Stomach (tissue), 9 donors: ENCODE results near the gene ZNF469. TPM values are rescaled to one million over a fixed set of nuclear protein-coding genes. Genes with fewer than 3 reads are reported as not detected.

Source experiments
- DNase-seq, 2 donors: peaks; one replicate each; pipeline versions ENCODE4 v3.0.0 to v3.0.0-alpha.2; 2013 to 2019
- H3K27ac ChIP-seq, 5 donors: fragments of 200-600 bp in 4 of 5; sonication (generic) in 4 of 5; one replicate each; pipeline ENCODE4 v1.5.1; 2013 to 2019; ENCODE audit warnings: mild to moderate bottlenecking in 1 of 5, moderate library complexity in 1 of 5
- H3K27me3 ChIP-seq, 3 donors: fragments of 200-600 bp; sonication (generic); one replicate each; pipeline ENCODE4 v1.5.1; 2017 to 2019; ENCODE audit warnings: mixed run types in 1 of 3
- H3K36me3 ChIP-seq, 4 donors: fragments of 200-600 bp; sonication (generic); 1 replicate in 3 of 4; 2 replicates in 1 of 4; pipeline ENCODE4 v1.5.1; 2016 to 2019
- H3K4me1 ChIP-seq, 4 donors: fragments of 200-600 bp; sonication (generic); one replicate each; pipeline ENCODE4 v1.5.1; 2016 to 2019
- H3K4me3 ChIP-seq, 4 donors: fragments of 200-600 bp; sonication (generic) in 3 of 4; one replicate each; pipeline ENCODE4 v1.5.1; 2016 to 2019; ENCODE audit warnings: mild to moderate bottlenecking in 1 of 4
- H3K9me3 ChIP-seq, 4 donors: fragments of 200-600 bp; sonication (generic); one replicate each; pipeline ENCODE4 v1.5.1; 2016 to 2019
- EP300 ChIP-seq: sonication (generic); formaldehyde crosslinking; IDR thresholded peaks from one replicate; pipeline ENCODE4 v1.6.1; 2017; ENCODE audit warnings: antibody characterized with exemption
- POLR2A ChIP-seq, 4 donors: fragments of 450-650 bp; IDR thresholded peaks; one replicate each; pipeline ENCODE4 v1.6.1; 2016; ENCODE audit warnings: antibody characterized with exemption in 4 of 4, control low read depth in 2 of 4, mild to moderate bottlenecking in 1 of 4, moderate library complexity in 1 of 4
- POLR2AphosphoS5 ChIP-seq, 3 donors: sonication (generic); formaldehyde crosslinking; IDR thresholded peaks; one replicate each; pipeline ENCODE4 v1.6.1; 2016; ENCODE audit warnings: antibody characterized with exemption in 3 of 3
- WGBS, 5 donors: extraction: QIAGEN DNeasy Blood & Tissue Kit in 3 of 5; methylation state at CpG; one replicate each; pipeline versions ENCODE4 v1.1.5 to v1.1.7; 2013 to 2018; 5-methylcytosine and 5-hydroxymethylcytosine counted together
- intact Hi-C: fragments of 100-400 bp; cut with DNase I; formaldehyde crosslinking; loops from one replicate; pipeline ENCODE4 v1.15.1; 2023; ENCODE audit warnings: low total_unique reads
- polyA plus RNA-seq, 3 donors: library from polyadenylated mRNA; stranded (reverse); fragments of 200-250 nt; gene quantifications; one replicate each; pipeline ENCODE4 v1.2.3, GENCODE V29; 2013
- total RNA-seq, 5 donors: library from RNA; depleted of rRNA; stranded (reverse); fragments of >200 nt; gene quantifications; one replicate each; pipeline versions ENCODE4 v1.1.0 to v1.2.3, GENCODE V29; 2014 to 2016
- TF ChIP-seq, protein P1 (sequence below), 7 experiments: fragments of 450-650 bp in 4 of 7; fragments of 200-600 bp in 3 of 7; sonication (generic) in 3 of 7; IDR thresholded peaks; one replicate each; pipeline ENCODE4 v1.5.1; 2016 to 2019; ENCODE audit warnings: antibody characterized with exemption in 7 of 7, control low read depth in 2 of 7, mild to moderate bottlenecking in 1 of 7
- donor health status: healthy with polysubstance abuse.
- donor health status: Bipolar disorder and iron deficiency.
- donor health status: healthy.

ZNF469 gene
- total and polyA plus RNA-seq, 8 donors, result under 0.01 to 6.2 (median 0.24) TPM

GRCh38 chr16:88430524-88431446 is 48.0 kb downstream of the ZNF469 start:
- H3K9me3 ChIP-seq, result no peaks in the 10 kb centered on the region
- intact Hi-C loops, result loop anchor here (10.0 kb wide), 1 partner anchor 236 kb away; no protein-coding TSS in a partner anchor
- TF ChIP-seq, protein P1, sequence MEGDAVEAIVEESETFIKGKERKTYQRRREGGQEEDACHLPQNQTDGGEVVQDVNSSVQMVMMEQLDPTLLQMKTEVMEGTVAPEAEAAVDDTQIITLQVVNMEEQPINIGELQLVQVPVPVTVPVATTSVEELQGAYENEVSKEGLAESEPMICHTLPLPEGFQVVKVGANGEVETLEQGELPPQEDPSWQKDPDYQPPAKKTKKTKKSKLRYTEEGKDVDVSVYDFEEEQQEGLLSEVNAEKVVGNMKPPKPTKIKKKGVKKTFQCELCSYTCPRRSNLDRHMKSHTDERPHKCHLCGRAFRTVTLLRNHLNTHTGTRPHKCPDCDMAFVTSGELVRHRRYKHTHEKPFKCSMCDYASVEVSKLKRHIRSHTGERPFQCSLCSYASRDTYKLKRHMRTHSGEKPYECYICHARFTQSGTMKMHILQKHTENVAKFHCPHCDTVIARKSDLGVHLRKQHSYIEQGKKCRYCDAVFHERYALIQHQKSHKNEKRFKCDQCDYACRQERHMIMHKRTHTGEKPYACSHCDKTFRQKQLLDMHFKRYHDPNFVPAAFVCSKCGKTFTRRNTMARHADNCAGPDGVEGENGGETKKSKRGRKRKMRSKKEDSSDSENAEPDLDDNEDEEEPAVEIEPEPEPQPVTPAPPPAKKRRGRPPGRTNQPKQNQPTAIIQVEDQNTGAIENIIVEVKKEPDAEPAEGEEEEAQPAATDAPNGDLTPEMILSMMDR (IDR thresholded peaks at IDR 0.05), result no peak
- TF ChIP-seq POLR2AphosphoS5 (IDR thresholded peaks at IDR 0.05) (no peak), EP300 (no peak), POLR2A (IDR thresholded peaks at IDR 0.05) (no peak)
- H3K27ac ChIP-seq, result peak overlapping the region; percentile 17 to 75 (median 51)
- H3K36me3 ChIP-seq, result no peaks in the 10 kb centered on the region
- peaks cover 15 to 23% (median 20%) of the 10 kb centered on the region in 4 donors for H3K4me1 ChIP-seq
- 4 to 18% (median 16%) methylated on average over 21 to 80 of the region's 80 CpGs for WGBS, 5 donors
- peak in 1 of 2 donors; percentile 61 for DNase-seq
- peak overlapping the region; percentile 42 to 50 (median 43) for H3K4me3 ChIP-seq
- H3K27me3 ChIP-seq, result peaks cover 6 to 73% (median 38%) of the 10 kb centered on the region in 3 donors

GRCh38 chr16:88431651-88432050 is 48.9 kb downstream of the ZNF469 start:
- TF ChIP-seq, protein P1 (IDR thresholded peaks at IDR 0.05), result no peak
- TF ChIP-seq EP300 (no peak), POLR2AphosphoS5 (IDR thresholded peaks at IDR 0.05) (no peak)
- H3K9me3 ChIP-seq, result no peaks in the 10 kb centered on the region
- intact Hi-C loops, result loop anchor here (10.0 kb wide), 1 partner anchor 237 kb away; no protein-coding TSS in a partner anchor
- H3K27me3 ChIP-seq, result peaks cover 6 to 76% (median 38%) of the 10 kb centered on the region in 3 donors
- peaks cover 15 to 23% (median 20%) of the 10 kb centered on the region in 4 donors for H3K4me1 ChIP-seq
- H3K4me3 ChIP-seq, result no peak overlapping the region
- no peak for DNase-seq
- H3K36me3 ChIP-seq, result no peaks in the 10 kb centered on the region
- WGBS, 5 donors, result 88 to 93% (median 90%) methylated on average over 22 of the region's 22 CpGs
- H3K27ac ChIP-seq, result peak overlapping the region in 1 of 5 donors; percentile 53

DNA sequence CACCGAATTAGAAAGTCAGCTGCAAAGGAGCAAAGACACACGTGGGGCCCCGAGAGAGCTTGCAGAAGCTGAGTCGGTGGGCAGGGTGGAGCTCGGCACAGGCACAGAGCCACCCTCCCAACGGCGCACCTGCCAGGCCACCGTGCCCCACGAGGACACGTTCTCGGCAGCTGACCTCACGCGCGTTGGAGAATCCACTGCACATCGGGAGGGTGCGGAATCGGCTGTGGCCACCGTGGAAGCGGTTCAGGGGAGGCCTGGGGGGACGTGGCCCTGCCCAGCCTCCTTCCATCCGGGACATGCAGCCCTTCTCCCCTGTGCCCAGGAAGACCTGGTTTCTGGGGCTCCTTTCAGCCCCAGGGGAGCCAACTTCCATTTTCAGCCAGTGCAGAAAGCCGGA is 49.4 kb downstream of the ZNF469 start:
- intact Hi-C loops, result loop anchor here (10.0 kb wide), 1 partner anchor 237 kb away; no protein-coding TSS in a partner anchor
- H3K4me1 ChIP-seq, result peaks cover 15 to 25% (median 23%) of the 10 kb centered on the region in 4 donors
- no peak for DNase-seq
- H3K9me3 ChIP-seq, result no peaks in the 10 kb centered on the region
- no peak for TF ChIP-seq EP300
- TF ChIP-seq POLR2A (IDR thresholded peaks at IDR 0.05), result no peak
- TF ChIP-seq, protein P1 (IDR thresholded peaks at IDR 0.05), result no peak
- no peak for TF ChIP-seq POLR2AphosphoS5 (IDR thresholded peaks at IDR 0.05)
- no peak overlapping the region for H3K4me3 ChIP-seq
- 86 to 93% (median 91%) methylated on average over 18 to 22 of the region's 22 CpGs for WGBS, 5 donors
- no peaks in the 10 kb centered on the region for H3K36me3 ChIP-seq
- no peak overlapping the region for H3K27ac ChIP-seq
- peaks cover 6 to 81% (median 38%) of the 10 kb centered on the region in 3 donors for H3K27me3 ChIP-seq

Other genes with a start within 250 kb of the ZNF469 start
- 10 to 100 TPM in 4 of 5 donors, 1 to 10 TPM in 1; 3.9 to 85.7 (median 20.5) TPM for gene ZFPM1, start 70.3 kb downstream of the ZNF469 start, total RNA-seq
- 10 to 100 TPM in 1 of 3 donors, 1 to 10 TPM in 2; 4.1 to 10.6 (median 4.2) TPM for gene ZFPM1, start 70.3 kb downstream of the ZNF469 start, polyA plus RNA-seq
- gene ZC3H18, start 187.4 kb downstream of the ZNF469 start, total RNA-seq, result 100 to 1,000 TPM in 1 of 5 donors, 10 to 100 TPM in 4; 15.5 to 312 (median 23.9) TPM
- gene ZC3H18, start 187.4 kb downstream of the ZNF469 start, polyA plus RNA-seq, result 10 to 100 TPM; 16.1 to 20.2 (median 16.7) TPM